Left cardiac atrium (tissue), 4 donors: Measurements from ENCODE around the gene PSMG4. TPM values are rescaled to one million over a fixed set of nuclear protein-coding genes. Genes with fewer than 3 reads are reported as not detected.
"Not testable (repeated sequence)": the region's sequence is repeated elsewhere in the genome, so short reads cannot be mapped to it uniquely, and the experiment has no call there.

Source experiments
- ATAC-seq, 2 donors: fragments of 200-7000 bp; cut with Tn5 transposase; one replicate each; pipeline ENCODE4 v1.9.1; 2020; ENCODE audit warnings: mild to moderate bottlenecking in 2 of 2, moderate library complexity in 2 of 2
- DNase-seq: peaks from one replicate; pipeline ENCODE4 v3.0.0-alpha.2; 2020
- intact Hi-C, 2 donors: fragments of 100-400 bp; cut with DNase I; formaldehyde crosslinking; loops; one replicate each; pipeline versions ENCODE4 v1.14.1 to v1.15.1; 2022 to 2023
- total RNA-seq, 2 donors: library from RNA; stranded (reverse); fragmentation: NEBNext Ultra II Directional; extraction: Animal tissue kit (Norgen Biotek cat#: 25700); gene quantifications; one replicate each; pipeline ENCODE4 v1.2.1, GENCODE V29; 2021
- donor health status: DM: no; HTN: yes; CAD: no.
- donor health status: DM: no; HTN: yes; CAD: no; lungs with severe emphysema.
- donor health status: DM: yes; HTN: yes; CAD: no.
- donor health status: Dilated cardiomyopathy.

The PSMG4 gene
- total RNA-seq, 2 donors from 2014 or later, result 6.7 to 8.8 TPM

DNA sequence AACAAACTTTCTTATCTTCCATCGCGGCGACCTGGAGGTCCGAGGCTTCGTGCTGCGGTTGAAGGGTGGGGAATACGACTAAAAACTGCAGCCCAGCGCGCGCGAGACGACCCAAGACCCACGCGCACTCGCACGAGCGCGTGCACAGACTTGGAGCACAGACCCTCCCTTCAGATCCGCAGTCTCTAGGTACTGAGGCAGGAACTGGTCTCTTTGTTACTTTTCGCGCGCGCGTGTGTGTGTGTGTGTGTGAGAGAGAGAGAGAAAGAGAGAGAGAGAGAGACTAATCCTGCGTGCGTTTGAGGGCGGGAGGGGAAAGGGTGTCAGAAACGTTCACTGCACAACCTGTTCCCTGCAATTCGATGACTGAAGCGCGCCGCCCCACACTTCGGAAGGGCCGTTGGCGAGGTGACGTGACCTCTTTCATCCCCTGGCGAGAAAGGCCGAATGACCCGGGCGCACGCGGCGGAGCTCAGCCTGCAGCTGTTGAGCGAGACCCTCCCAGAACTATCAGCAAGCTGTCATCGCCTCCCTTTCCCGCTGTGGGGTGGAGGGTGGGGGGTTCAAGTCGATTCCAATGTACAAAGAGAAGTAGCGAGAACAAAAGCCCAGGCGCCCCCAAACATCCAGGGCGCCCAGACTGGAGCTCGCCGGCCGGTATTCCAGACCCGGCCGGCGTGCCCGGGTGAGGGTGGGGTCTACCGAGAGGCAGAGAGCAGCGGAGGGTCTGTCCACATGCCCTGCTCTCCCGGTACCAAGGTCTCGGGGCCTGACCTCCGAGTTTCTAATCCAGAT lies 29.8 kb upstream of the PSMG4 start:
- DNase-seq (no peak), ATAC-seq (no peak)
- intact Hi-C loops, result no loop called here

DNA sequence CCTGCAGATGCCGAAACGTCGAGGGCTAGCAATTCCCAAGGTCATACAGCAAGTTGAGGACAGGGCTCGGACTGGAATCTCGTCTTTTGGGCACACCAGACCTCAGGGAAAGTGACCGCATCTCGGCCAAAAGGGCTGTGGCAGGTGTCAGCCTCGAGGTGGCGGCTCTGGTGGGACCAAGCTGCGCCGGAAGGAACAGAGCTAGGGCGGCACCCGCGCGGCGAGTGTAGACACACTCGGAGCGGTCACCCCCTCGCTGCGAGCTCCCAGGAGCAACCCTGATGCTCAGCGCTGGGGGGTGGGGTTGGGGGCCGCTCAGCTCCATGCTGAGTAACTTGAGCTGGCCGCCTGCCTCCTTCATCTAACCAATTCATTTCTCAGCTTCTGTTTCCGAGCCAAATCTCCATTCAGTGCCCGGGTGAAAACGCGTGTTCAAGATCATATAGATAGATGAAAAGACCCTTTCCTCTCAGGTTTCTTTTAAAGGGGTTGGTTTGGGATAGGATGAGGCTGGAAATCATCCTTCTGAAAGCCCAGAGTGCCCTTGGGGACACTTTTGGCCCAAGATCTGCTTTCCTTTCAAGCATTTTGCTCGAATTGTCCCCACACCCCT lies 29.1 kb upstream of the PSMG4 start:
- peak in 1 of 2 donors; percentile 3 for ATAC-seq
- no peak for DNase-seq
- intact Hi-C loops, result no loop called here

DNA sequence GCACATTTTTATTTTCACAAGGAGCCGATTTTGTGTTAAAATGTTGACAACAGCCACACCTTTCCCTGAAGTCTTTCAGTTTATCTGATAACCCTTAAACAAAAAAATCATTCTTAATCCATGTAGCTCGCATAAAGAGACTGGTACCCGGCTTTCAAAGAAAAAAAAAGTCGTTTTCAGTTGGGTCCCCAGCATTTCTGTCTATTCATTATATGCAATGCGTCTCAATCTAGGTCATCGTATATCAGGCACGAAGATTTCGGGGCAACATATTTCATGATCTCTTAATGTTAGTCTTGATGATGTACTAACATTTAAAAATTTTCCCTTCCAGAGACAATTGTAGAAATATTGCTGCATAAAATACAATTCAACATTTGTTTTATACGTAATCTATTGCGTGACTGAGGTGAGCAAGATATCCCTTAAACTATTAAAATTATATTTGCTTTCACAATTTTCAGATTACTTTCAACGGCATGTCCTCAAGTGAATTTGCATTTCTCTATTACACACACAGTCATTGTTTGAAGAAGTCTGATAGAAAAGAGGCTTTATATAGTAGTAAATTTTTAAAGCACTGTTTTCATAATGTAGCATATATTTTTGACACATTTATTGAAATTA lies 28.4 kb upstream of the PSMG4 start:
- ATAC-seq, result no peak
- no peak for DNase-seq
- intact Hi-C loops, result no loop called here

DNA sequence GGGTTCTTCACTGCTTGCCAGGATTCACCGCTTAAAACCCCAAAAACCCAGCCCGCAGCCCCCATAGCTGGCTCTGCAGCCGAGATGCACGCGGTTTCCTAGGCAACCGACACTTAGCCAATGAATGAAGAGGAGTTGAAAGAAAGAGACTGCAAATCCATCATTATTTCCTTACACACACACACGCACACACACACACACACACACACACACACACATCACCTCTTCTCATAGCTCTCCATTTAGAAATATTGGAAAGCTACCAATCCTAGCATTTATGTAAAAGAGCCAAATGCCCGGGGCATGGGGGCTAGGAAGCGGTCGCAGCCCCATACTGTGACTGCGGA lies 27.9 kb upstream of the PSMG4 start:
- no peak for DNase-seq
- intact Hi-C loops, result no loop called here
- ATAC-seq, result peak; percentile 2 to 3

DNA sequence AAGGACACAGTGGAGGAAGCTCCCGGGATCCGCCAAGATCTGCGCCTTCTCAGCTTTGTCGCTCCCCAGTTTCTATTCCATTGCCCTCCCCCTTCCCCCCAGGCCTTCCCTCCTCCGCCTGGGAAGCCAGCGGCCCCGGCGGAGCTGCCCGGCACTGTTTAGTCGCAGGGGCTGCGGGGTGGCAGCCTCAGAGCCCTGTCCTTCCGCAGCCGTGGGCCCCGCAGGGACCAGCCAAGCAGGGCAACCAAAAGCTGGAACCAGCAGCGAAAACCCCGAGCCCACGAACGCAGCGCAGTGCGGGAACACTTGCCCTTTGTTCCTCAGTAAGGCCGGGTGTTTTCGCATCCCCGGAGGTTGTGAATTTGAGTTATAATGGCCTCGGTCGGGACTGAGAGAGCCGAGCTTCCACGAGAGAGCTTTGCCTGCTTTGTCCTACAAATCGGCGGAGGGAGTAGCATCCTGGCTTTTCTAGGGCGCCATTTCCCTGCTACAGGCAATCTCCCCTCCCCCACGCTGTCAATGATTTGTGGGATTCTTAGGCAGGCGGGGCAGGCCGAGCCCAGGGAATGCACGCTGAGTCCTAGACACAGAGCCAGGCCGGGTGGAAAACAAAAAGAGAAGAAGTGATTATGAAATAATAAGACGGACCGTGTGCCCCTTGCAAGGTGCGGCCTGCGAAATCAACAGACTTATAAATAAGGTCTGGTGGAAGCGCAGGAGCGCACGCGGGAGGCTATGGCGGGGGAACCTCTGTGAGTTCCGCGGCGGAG lies 27.3 kb upstream of the PSMG4 start:
- intact Hi-C loops, result no loop called here
- ATAC-seq (peak; percentile 81 to 87), DNase-seq (peak; percentile 77)

DNA sequence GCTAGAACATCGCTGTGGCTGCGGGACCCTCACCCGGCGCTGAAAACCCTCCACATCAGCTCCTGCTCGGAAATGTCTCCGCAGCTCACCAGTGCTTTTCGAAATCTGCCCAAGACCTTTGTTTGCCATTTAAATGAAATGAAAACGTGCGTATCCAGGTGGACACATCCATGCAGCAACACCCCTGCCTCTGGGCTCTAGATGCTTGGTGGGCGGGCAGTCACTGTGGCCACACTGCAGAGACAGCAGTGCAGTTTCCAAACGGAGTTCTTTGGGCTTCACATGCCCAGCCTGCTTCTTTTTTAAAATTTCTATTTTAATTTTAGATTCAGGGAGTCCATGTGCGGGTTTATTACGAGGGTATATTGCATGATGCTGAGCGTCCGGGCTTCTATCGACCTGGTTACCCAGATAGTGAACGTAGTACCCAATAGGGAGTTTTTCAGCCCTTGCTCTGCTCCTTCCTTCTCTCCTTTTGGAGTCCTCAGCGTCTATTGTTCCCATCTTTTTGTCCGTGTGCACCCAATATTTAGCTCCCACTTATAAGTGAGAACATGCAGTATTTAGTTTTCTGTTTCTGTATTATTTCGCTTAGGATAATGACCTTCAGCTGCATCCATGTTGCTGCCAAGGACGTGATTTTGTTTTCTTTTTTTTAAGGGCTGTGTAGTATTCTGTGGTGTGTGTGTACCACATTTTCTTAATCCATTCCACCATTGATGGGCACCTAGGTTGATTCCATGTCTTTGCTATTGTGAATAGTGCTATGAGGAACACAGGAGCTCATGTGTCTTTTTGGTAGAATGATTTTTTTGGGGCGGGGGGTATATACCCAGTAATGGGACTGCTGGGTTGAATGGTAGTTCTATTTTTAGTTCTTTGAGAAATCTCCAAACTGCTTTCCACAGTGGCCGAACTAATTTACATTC lies 26.5 kb upstream of the PSMG4 start:
- no peak for ATAC-seq

DNA sequence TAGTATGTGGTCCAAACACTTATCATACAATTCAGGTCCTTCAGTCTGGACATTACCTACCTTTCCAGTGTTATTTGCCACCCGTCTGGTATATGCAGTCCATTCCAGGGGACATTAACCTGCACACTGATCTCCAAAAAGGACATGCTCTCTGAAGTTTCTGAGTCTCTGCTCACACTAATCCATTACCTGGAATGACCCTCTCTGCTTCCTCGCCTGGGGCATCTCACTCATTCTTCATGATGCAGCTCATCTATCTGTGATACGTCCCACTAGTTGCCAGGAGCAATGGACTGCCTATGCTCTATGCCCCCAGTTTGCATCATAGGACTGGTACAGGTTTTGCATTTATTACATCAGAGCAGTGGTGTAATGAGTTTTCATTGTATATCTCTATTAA lies 25.4 kb upstream of the PSMG4 start:
- intact Hi-C loops, result no loop called here
- no peak for DNase-seq
- no peak for ATAC-seq

More for the DNA sequence above, 26.5 kb upstream of the PSMG4 start:
- DNase-seq, result no peak
- intact Hi-C loops, result no loop called here

DNA sequence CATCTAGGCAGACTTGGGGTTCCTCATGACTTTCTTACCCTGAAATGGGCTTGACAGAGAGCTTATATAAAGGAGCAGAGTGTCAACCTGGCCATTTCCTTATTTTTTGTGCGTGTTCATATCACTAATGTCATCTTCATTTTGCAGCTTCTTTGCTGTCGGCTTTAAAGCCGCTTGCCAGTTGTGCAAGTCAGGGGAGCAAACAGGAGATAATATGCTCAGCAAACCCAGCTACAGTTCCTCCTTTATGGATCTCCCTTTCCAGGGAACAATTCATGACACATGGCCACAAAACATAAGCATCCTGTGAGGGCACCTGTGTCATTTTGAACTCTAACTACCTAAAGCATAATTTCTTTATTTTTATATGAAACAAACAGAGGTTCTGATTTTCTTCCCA lies 24.8 kb upstream of the PSMG4 start:
- no peak for ATAC-seq
- intact Hi-C loops, result no loop called here
- no peak for DNase-seq

DNA sequence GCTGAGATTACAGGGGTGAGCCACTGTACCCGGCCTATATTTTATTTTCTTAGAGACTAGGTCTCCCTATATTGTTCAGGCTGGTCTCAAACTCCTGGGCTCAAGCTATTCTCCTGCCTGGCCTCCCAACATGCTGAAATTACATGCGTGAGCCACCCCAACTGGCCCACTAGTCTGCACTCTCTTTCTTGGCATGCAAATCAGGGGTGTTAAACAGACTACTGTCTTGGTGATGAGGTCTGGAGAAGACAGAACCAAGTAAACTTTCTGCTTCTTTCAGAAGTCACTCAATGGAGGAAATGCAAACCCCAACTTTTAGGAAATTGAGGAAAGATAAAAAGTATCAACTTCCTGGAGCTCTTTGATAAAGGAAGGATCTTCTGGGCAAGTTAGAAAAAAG lies 23.3 kb upstream of the PSMG4 start:
- ATAC-seq, result no peak
- DNase-seq, result no peak
- intact Hi-C loops, result no loop called here

DNA sequence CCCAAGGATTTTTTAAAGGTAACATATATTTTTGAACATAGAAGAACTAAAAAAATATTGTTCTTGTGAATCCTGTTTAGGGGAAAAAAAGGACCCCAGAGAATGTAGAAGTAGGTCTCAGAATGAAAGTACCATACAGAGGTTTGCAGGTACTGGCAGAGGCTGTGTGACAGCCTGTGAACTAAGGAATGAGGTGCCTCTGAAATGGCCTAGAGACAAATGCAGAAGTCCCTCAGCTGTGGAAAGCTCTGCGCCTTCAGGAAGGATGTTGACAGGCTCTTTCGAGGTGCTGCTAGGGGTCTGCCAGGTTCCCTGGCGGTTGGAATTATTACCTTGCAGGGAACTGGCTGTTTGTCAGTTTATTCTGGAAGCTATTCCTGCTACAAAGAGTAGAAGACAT lies 22.7 kb upstream of the PSMG4 start:
- intact Hi-C loops, result no loop called here
- ATAC-seq, result no peak
- no peak for DNase-seq

DNA sequence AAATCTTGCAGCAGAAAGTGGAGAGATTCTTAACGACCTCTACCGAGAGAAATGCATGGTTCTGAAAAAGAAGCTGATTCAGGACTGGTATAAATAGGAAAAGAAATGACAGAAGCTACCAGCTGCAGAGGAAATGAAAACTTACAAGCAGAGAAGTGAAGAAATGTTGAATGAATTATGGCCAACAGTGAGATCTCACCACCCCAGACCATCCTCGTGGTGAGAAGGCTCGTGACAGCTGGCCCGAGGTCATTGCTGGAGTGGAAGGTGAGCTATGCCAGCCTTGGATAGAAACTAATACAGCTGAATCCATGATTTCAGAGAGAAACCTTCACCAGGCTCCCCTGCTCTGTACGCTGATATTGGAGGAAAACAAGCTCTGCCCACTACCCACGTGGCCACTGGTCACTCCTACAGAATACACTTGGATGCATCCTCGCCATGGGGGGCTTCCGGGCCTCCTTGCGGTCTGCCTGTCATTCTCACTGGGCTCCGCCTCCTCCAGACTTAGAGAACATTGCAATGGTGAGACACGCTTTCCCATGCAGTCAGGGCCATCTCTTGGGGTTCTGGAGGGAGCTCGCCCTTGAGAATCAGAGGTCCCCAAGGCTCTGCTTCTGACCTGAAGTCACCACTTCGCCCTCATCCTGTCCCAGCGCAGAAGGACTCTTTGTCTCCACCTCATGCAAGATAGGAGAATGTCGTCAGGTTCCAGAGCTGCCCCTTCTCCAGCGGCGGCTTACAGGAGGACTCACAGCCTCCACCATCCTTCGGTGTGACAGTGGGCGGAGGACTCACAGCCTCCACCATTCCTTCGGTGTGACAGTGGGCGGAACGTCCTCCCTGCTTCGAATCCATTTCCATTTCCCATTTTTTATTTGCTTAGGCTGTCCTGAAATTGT lies 20.7 kb upstream of the PSMG4 start:
- no peak for DNase-seq
- intact Hi-C loops, result no loop called here
- peak; percentile 23 to 53 for ATAC-seq

DNA sequence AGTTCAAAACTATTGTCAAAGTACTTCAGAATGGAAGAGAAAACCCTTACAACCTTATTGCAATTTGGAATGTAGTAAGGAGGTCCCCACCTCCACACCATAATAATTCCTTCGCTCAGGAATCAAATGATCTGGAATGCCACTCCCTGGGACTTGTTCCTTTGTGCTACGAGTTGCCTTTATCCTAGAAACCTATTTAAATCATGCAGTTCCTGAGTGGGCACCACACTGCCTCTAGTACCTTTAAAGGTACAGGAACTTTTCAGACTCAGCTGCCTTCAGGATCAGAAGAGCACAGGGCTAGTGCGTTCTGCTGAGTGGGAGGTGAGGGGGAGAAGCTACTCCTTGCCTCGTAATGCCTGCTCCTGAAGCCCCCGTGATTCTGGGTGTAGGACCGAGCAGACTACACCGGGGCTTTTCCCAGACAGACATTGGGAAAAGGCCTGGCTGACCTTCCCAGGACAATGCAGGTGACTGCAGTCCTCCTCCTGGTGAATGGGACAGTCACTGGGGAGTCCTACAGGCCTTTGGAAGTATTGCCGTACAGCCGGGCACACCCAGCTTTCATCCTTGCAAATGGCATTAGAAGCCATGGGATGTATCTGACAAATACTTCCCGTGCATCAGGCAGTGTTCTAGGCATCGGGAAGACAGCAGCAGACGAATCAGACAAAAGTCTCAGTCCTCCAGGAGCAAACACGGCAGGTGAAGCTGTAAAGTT lies 19.5 kb upstream of the PSMG4 start:
- DNase-seq (no peak), ATAC-seq (no peak)
- intact Hi-C loops, result no loop called here

DNA sequence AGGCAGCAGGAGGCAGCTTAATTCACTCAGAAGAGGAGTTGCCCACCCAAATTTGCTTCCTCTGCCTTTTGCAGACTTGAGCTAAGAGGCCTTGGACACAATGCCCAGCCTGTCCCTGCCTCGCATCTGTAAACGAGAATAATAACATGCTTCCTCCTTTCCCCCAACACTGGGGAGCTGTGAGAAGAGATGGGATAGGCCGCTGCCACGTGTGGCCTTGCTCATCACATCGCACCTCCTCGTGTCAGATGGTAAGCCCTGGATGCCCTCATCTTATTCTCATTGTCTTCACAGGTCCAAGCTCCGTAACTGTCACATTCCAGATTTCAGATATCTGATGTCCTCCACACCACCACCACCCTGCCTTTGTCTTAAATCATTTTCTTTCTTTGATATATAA lies 18.2 kb upstream of the PSMG4 start:
- intact Hi-C loops, result no loop called here
- no peak for ATAC-seq
- no peak for DNase-seq

DNA sequence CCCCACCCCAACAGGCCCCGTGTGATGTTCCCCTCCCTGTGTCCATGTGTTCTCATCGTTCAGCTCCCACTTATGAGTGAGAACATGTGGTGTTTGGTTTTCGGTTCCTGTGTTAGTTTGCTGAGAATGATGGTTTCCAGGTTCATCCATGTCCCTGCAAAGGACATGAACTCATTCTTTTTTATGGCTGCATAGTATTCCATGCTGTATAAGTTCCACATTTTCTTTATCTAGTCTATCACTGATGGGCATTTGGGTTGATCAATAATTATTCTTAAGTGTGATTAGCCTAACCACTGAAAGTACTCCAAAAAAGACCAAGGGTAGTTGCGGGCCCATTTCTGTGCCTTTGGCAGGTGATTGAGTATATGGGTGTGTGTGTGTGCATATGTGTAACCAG lies 17.0 kb upstream of the PSMG4 start:
- ATAC-seq, intact Hi-C loops, DNase-seq: not testable (repeated sequence)

DNA sequence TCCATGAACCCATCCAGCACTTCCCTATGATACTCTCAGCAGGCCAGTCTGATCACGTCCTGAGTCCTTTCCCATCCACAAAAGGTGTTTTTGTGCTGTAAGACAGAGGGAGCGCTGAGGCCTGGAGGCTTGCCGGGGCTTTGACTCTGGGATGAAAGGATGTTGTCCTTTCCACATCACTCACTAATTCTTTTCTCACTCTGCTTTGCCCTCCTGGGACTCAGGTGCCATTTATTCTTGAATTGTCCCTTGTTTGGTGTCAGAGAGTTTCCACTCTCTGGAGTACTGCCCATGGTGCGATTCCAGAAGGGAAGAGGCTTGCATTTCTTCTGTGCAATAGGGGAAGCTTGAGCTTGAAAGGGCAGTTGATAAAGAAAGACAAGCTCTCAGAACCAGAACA lies 16.0 kb upstream of the PSMG4 start:
- DNase-seq (no peak), ATAC-seq (no peak)
- intact Hi-C loops, result no loop called here

DNA sequence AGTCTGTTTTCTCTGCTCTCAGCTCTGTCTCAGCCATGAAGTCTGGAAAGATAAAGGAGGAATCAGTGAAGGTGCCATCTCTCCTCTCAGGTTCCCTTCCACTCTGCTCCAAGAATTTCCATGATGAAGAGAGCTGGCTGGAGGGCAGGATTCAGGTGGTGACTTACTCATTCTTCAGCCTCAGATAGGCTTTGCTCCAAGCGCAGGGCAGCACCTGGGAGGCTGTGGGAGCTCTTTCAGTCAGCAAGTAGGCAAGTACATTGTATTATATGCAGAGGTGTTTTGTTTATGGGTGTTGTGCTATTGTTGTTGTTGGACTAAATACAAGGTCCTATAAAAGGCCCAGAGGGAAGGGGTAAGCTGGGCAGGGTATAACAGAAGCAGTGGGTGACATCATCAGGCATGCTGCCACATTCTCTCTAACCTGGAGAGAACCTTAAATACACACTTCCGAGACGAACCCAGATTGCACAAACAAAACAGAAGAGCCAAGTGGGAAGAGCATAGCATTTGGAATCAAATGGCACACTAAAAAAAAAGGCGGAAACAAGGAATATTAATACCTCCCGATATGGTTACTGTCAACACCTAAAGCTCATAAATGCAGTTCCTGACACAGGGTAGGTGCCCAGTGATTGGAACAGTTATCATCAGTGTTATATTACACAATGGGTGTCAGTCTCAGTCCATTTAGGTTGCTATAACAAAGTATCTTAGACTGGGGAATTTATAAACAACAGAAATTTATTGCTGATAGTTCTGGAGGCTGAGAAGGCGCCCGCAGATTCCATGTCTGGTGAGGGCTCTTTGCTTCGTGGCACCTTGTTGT lies 14.5 kb upstream of the PSMG4 start:
- intact Hi-C loops, result no loop called here
- no peak for ATAC-seq
- DNase-seq, result no peak

DNA sequence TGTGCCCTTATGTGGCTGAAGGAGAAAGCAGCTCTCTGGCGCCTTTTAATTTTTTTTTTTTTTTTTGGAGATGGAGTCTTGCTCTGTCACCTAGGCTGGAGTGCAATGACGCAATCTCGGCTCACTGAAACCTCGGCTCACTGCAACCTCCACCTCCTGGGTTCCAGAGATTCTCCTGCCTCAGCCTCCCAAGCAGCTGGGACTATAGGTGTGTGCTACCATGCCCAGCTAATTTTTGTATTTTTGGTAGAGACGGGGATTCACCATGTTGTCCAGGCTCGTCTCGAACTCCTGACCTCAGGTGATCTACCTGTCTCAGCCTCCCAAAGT lies 13.9 kb upstream of the PSMG4 start:
- DNase-seq, ATAC-seq, intact Hi-C loops: not testable (repeated sequence)
